SH-SY5Y (cell line): ENCODE measurements around the gene PRR16.

ENCODE experiments used
- GATA2 ChIP-seq: IDR thresholded peaks from 2 replicates; pipeline ENCODE4 v1.6.1; 2011; ENCODE audit warnings: mild to moderate bottlenecking, low read depth, low read length
- GATA3 ChIP-seq: IDR thresholded peaks from 2 replicates; pipeline ENCODE4 v1.6.1; 2011; ENCODE audit warnings: low read depth, mild to moderate bottlenecking, low read length, moderate library complexity

- no peak for TF ChIP-seq GATA2
- TF ChIP-seq GATA3: no peak
Measured at GRCh38 chr5:120655828-120656435, 191.8 kb downstream of the PRR16 start.
